Jurkat, Clone E6-1 (cell line): ENCODE measurements around the gene VPS8.

ENCODE experiments used
- DNase-seq: peaks from one replicate; pipeline ENCODE4 v3.0.0-alpha.2; 2011; ENCODE audit warnings: low read depth, low spot score
- H3K4me3 ChIP-seq: 2 replicates; pipeline ENCODE4 v1.5.1; 2011; ENCODE audit warnings: mild to moderate bottlenecking, low read length, control low read depth, moderate library complexity

VPS8 gene

GRCh38 chr3:184842433-184842832 lies 30.5 kb downstream of the VPS8 start:
- no peak overlapping the region for H3K4me3 ChIP-seq
- no peak for DNase-seq

GRCh38 chr3:184845819-184846218 lies 33.9 kb downstream of the VPS8 start:
- no peak for DNase-seq
- H3K4me3 ChIP-seq, result no peak overlapping the region

GRCh38 chr3:184846496-184846895 lies 34.5 kb downstream of the VPS8 start:
- no peak overlapping the region for H3K4me3 ChIP-seq
- DNase-seq, result no peak

- DNase-seq, result no peak
- H3K4me3 ChIP-seq, result no peak overlapping the region
Observed at GRCh38 chr3:184848934-184849333, 37.0 kb downstream of the VPS8 start.

GRCh38 chr3:184850201-184850600 lies 38.2 kb downstream of the VPS8 start:
- DNase-seq, result no peak
- H3K4me3 ChIP-seq, result no peak overlapping the region

GRCh38 chr3:184857099-184857498 lies 45.1 kb downstream of the VPS8 start:
- no peak for DNase-seq
- no peak overlapping the region for H3K4me3 ChIP-seq

- H3K4me3 ChIP-seq, result no peak overlapping the region
- DNase-seq, result no peak
Observed at GRCh38 chr3:184864000-184864399, 52.0 kb downstream of the VPS8 start.

- H3K4me3 ChIP-seq, result no peak overlapping the region
- DNase-seq, result no peak
Observed at GRCh38 chr3:184868477-184868876, 56.5 kb downstream of the VPS8 start.

- H3K4me3 ChIP-seq, result no peak overlapping the region
- peak; percentile 89 for DNase-seq
Observed at GRCh38 chr3:184872200-184872599, 60.2 kb downstream of the VPS8 start.

- no peak for DNase-seq
- no peak overlapping the region for H3K4me3 ChIP-seq
Observed at GRCh38 chr3:184873141-184873540, 61.2 kb downstream of the VPS8 start.

- peak; percentile 27 for DNase-seq
- H3K4me3 ChIP-seq, result no peak overlapping the region
Observed at GRCh38 chr3:184874709-184875644, 63.0 kb downstream of the VPS8 start.

- H3K4me3 ChIP-seq, result no peak overlapping the region
- DNase-seq, result no peak
Observed at GRCh38 chr3:184880276-184881019, 68.5 kb downstream of the VPS8 start.

GRCh38 chr3:184884359-184885017 lies 72.5 kb downstream of the VPS8 start:
- no peak for DNase-seq

GRCh38 chr3:184885112-184885511 lies 73.1 kb downstream of the VPS8 start:
- DNase-seq, result no peak
- H3K4me3 ChIP-seq, result no peak overlapping the region

More at GRCh38 chr3:184884359-184885017, 72.5 kb downstream of the VPS8 start:
- H3K4me3 ChIP-seq, result no peak overlapping the region

GRCh38 chr3:184887574-184887973 lies 75.6 kb downstream of the VPS8 start:
- DNase-seq, result no peak
- H3K4me3 ChIP-seq, result no peak overlapping the region

- DNase-seq, result no peak
Observed at GRCh38 chr3:184889312-184889904, 77.4 kb downstream of the VPS8 start.

GRCh38 chr3:184894051-184894450 lies 82.1 kb downstream of the VPS8 start:
- H3K4me3 ChIP-seq, result no peak overlapping the region
- no peak for DNase-seq

More at GRCh38 chr3:184889312-184889904, 77.4 kb downstream of the VPS8 start:
- H3K4me3 ChIP-seq, result no peak overlapping the region

GRCh38 chr3:184895350-184895749 lies 83.4 kb downstream of the VPS8 start:
- DNase-seq, result no peak
- no peak overlapping the region for H3K4me3 ChIP-seq

- no peak overlapping the region for H3K4me3 ChIP-seq
- no peak for DNase-seq
Observed at GRCh38 chr3:184896336-184896735, 84.4 kb downstream of the VPS8 start.
